GM18511 (cell line): ENCODE measurements around the gene BEND3.
A peak's percentile ranks its signal among the peaks of the same experiment; 100 is the strongest.
"Not testable (repeated sequence)": the region's sequence is repeated elsewhere in the genome, so short reads cannot be mapped to it uniquely, and the experiment has no call there.

Experiments used
- ATAC-seq: cut with Tn5 transposase; IDR thresholded peaks from one replicate; pipeline ENCODE4 v1.9.1; 2021; ENCODE audit warnings: mild to moderate bottlenecking, moderate library complexity; ENCODE audit not compliant: unreplicated experiment

BEND3 gene

DNA sequence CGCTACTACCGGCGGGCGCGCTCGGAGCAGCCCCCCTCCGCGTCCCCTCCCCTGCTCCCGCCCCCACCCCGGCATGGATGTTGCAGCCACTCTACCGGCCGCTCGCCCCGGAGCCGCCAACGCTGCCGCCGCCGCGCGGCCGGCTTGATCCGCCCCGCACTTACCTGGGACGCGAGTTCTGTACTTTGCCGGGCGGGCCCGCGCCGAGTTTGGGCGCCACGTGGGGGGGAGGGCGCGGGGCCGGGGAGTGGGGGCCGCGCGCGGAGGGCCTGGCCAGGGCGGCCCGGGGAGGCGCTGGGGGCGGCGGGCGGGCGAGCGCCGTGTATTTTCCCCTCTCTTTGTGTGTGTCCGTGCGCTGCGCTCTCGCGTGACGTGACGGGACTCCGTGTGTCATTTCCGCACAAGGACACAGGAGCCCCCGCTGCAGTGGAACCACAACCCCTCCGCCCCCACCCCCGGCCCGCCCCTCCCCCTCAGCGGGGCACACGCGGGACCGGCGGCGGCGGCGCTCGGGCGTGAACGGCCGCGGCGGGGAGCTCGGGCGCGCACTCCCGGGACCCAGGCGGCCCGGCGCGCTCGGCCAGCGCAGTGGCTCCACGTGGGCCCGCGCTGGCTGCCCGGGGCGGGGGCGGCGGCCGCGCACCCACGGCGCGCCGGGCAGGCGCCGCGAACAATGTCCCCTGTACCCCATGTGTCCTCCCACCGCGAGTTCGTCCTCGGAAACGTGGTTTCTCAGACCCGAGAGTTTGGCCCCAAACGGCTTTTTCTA lies at the start of gene BEND3:
TSS of gene BEND3 (minus strand) at position 590 of the 769 bp plus-strand sequence. CDS start 16,230 bp downstream, outside the sequence.
- peak; percentile 36 for ATAC-seq

DNA sequence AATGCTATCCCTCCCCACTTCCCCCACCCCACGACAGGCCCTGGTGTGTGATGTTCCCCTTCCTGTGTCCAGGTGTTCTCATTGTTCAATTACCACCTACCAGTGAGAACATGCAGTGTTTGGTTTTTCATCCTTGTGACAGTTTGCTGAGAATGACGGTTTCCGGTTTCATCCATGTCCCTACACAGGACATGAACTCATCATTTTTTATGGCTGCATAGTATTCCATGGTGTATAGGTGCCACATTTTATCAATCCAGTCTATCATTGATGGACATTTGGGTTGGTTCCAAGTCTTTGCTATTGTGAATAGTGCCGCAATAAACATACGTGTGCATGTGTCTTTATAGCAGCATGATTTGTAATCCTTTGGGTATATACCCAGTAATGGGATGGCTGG lies 49.0 kb upstream of the BEND3 start:
- ATAC-seq, result not testable (repeated sequence)

DNA sequence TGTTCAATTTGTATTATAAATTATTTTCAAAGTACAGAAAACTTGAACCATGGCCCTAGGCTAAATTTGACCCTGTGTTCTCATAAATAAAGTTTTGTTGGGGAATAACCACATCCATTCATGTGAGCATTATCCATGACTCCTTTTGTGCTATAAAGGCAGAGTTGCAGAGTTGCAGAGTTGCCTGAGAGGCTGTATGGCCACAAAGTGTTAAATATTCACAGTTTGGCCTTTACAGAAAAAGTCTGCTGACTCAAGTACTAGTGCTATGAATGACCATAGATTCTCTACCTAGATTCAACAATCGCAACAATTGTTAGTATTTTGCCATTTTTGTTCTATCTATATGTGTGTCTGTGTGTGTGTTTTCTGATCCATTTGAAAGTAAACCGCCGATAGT lies 46.2 kb upstream of the BEND3 start:
- ATAC-seq, result no peak

DNA sequence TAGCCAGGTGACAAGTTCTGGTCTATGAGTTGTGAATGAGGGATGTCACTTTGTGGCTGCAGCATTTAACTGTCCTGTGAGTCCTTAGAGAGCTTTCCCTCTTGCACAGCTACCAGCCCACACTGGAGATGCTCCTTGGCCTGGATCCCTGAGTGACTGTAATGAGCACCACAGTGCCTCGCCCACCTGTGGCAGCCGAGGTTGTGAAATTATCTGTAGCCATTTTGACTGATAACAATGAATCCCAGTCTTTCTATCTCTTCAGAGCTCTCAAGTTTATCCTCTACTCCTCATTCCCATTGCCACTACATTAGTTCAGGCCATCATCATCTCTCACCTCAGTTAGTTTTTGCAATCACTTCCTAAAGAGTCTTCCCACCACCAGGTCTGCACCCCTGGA lies 41.3 kb upstream of the BEND3 start:
- no peak for ATAC-seq

- ATAC-seq, result no peak
Observed at GRCh38 chr6:107154801-107155160, 39.5 kb upstream of the BEND3 start.

DNA sequence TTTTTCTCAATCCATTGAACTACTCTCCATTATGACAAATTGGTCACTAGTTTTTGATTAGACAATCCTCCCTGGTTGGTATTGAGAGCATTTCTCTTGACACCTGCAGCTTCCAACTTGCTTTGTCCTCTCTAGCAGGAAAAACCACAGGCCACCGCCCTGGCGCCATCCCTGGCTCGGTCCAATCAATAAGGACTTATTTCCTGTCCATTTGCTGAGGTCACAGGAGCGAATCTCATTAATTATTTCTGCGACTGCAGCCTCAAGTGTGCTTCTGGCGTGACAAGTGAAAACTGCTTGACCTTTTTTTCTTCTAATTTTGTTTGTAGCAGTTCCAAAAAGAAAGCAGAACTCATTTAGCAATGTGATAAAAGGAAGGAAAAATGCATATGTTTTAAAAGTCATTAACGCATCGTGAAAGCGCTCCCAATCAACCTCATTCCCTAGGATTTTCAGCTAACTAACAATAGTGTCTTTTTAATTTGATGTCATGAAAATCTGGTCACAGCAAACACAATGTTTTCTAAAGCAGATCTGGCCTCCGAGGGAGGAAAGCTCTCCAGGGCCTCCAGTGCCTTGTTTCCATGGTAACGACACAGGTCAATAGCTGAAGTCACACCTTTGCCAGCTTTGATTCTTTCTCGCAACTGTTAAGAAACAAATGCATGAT lies 39.0 kb upstream of the BEND3 start:
- no peak for ATAC-seq

DNA sequence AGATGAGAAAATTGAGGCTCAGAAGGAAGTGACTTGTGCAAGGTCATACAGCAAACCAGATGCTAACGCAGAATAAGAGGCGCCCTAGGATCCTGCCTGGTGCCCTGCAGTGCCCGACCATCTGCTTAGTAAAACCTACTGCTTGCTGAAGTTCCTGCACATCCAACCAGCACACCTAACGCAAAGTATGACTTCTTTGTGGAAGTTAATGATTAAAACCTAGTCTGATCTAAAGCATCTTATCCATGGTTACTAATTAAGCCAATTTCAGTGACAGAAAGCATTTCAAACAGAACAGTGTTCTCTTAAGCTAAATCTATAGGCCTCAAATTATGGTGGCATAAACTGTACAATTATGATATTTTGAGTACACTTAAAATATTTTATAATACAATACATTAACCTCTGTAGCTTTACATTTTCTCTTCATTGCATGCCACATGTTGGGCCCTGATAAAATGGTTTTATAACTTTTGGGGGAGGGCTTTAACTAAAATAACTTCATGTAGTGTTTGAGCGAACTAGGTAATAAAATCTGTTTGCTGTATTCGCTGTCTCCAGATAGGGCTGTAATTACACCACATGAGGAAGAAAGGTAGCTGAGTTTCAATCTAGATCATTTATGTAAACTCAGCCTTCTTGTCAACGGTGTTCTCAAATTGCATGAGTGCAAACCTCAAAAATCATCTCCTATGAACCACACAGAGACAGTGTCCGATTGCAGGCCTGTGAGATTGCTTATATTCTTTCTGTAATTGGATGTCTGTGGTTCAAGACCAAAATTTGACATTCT lies 37.5 kb upstream of the BEND3 start:
- no peak for ATAC-seq

DNA sequence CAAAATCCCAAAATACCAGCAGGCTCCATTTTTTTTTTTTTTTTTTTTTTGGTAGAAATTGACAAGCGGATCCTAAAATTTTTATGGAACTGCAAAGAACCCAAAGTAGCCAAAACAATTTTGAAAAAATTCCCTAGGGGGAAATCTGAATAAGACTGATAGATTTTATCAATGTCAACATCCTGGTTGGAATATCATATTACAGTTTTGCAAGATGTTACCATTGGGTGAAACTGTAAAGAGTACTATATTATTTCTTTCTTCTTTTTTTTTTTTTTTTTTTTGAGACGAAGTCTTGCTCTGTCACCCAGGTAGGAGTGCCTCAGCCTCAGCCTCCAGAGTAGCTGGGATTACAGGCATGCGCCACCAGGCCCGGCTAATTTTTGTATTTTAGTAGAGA lies 29.4 kb upstream of the BEND3 start:
- no peak for ATAC-seq

DNA sequence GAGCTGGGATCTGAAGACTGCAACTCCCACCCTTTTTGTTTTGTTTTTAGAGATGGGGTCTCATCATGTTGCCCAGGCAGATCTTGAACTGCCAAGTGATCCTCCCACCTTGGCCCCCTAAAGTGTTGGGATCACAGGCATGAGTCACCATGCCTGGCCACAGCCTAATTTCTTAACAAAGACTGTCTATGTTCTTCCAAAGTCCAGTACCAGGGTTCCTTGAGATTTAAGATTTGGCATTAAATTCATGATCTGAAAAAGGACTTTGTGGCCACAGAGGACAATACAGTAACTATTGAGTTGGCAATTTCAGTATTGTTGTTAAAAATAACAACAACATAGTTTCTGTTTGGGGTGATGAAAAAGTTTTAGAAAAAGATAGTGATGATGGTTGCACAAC lies 28.7 kb upstream of the BEND3 start:
- no peak for ATAC-seq

- no peak for ATAC-seq
Observed at GRCh38 chr6:107140581-107140980, 25.3 kb upstream of the BEND3 start.

DNA sequence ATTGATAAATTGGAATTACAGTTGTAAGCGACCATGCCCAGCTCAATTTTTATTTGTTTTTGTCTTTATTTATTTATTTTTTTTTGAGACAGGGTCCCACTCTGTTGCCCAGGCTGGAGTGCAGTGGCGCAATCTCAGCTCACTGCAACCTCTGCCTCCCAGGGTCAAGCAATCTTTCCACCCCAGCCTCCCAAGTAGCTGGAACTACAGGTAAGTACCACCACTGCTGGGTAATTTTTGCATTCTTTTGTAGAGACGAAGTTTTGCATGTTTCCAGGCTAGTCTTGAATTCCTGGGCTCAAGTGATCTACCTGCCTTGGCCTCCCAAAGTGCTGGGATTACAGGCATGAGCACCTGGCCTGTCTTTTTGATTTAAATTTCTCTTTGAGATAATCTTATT lies 21.0 kb upstream of the BEND3 start:
- ATAC-seq, result not testable (repeated sequence)

GRCh38 chr6:107135048-107135680 lies 19.8 kb upstream of the BEND3 start:
- ATAC-seq, result not testable (repeated sequence)

DNA sequence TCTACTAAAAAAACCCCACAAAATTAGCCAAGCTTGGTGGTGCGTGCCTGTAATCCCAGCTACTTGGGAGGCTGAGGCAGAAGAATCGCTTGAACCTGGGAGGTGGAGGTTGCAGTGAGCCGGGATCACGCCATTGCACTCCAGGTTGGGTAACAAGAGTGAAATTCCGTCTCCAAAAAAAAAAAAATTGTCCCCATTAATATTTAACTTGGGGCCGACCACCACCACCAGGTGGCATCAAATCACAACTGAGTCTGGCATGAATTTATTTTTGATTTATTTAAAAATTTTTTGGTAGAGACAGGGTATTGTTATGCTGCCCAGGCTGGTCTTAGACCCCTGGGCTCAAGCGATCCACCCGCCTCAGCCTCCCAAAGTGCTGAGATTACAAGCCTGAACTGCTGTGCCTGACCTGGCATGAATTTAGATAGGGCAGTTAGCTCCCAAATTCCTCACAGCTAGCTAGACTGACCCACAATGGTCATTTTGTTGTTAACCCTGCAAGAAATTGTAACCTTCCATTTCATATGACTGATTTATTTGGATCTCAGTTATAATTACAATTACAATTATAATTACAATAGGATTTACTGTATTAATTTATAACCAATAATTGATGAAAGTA lies 17.1 kb upstream of the BEND3 start:
- ATAC-seq, result no peak

GRCh38 chr6:107129370-107129925 lies 14.1 kb upstream of the BEND3 start:
- ATAC-seq, result no peak

DNA sequence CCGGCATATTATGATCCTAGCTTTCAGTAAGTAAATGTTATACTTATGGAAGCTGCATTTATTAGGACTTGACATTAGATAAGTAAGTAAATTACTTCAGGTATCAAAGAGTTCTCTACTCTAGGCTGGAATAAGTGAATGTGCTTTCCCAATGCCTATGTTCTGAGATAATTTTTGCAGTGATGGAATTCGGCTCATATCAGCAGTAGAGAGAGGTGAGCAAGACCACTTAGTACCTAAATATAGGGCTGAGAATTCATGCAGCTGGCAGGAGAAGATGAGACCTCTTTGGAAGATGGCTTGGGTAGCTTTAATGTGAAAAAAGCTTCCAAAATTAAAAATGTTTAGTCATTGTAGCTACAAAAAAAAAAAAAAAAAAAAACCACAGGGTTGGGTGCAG lies 13.3 kb upstream of the BEND3 start:
- ATAC-seq, result no peak

DNA sequence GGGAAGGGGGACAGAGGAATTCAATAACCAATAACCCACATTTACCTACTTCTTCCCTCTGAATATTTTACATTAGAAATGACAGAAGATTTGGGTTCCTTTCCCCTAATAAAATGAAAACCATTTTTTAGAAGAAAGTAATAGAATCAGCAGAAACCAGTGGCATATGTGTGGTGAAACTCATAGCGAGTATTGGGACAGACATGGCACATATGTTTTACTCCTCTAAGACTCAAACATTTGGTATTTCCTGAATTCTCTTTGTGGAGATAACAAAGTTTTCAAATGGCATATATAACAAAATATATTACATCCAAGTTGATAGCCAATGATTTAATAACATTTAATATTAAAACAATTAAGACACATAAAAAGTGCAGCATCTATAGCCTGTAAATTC lies 12.9 kb upstream of the BEND3 start:
- ATAC-seq, result no peak

- no peak for ATAC-seq
Observed at GRCh38 chr6:107125771-107126170, 10.5 kb upstream of the BEND3 start.

DNA sequence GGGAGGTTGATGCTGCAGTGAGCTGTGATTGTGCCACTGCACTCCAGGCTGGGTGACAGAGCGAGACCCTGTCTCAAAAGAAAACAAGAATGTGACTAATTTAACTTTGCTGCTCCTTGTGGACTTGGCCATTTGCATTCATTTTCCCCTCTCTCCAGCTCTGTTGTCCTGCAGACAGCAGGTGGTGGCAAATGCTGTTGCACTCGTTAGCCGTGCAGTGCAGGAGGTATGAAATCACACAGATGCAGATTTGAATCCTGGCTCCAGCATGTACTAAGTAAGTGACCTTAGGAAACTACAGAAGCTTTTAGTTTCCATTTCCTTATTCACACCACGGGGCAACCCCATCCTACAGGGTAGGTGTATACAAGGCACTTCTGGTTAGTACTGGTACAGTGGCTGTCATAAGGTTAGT lies 9.6 kb upstream of the BEND3 start:
- ATAC-seq, result peak; percentile 80

- ATAC-seq, result no peak
Observed at GRCh38 chr6:107123501-107123900, 8.2 kb upstream of the BEND3 start.

DNA sequence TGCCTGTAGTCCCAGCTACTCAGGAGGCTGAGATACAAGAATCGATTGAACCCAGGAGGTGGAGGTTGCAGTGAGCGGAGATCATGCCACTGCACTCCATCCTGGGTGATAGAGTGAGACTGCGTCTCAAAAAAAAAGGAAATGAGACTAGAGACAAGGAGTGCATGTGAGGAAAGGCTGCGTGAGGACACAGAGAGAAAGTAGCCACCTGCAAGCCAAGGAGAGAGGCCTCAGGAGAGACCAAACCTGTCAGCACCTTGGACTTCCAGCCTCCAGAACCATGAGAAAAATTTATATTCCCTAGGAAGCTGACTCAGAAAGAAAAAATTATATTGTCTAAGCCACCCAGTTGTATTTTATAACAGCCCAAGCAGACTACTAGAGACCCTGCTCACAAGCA lies 7.4 kb upstream of the BEND3 start:
- no peak for ATAC-seq
